LNCaP clone FGC (cell line): ENCODE results near the gene NDRG4.

Experiments
- DNase-seq: peaks from one replicate; pipeline ENCODE4 v3.0.0-alpha.2; 2011; ENCODE audit warnings: low read depth
- H3K4me3 ChIP-seq: 2 replicates; pipeline ENCODE4 v1.5.1; 2011; ENCODE audit warnings: mild to moderate bottlenecking, low read depth, low read length, control low read depth
- TF ChIP-seq, protein P1 (sequence below): IDR thresholded peaks from 2 replicates; pipeline ENCODE4 v1.5.1; 2012; ENCODE audit warnings: mild to moderate bottlenecking; ENCODE audit not compliant: control insufficient read depth, insufficient read depth; ENCODE audit errors: extremely low read depth

The NDRG4 gene

GRCh38 chr16:58494981-58495520 is 4.9 kb upstream of the NDRG4 start:
- DNase-seq: peak; percentile 78
- TF ChIP-seq, protein P1, sequence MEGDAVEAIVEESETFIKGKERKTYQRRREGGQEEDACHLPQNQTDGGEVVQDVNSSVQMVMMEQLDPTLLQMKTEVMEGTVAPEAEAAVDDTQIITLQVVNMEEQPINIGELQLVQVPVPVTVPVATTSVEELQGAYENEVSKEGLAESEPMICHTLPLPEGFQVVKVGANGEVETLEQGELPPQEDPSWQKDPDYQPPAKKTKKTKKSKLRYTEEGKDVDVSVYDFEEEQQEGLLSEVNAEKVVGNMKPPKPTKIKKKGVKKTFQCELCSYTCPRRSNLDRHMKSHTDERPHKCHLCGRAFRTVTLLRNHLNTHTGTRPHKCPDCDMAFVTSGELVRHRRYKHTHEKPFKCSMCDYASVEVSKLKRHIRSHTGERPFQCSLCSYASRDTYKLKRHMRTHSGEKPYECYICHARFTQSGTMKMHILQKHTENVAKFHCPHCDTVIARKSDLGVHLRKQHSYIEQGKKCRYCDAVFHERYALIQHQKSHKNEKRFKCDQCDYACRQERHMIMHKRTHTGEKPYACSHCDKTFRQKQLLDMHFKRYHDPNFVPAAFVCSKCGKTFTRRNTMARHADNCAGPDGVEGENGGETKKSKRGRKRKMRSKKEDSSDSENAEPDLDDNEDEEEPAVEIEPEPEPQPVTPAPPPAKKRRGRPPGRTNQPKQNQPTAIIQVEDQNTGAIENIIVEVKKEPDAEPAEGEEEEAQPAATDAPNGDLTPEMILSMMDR: peak; percentile 47
- H3K4me3 ChIP-seq: no peak overlapping the region

GRCh38 chr16:58495521-58496331 is 4.2 kb upstream of the NDRG4 start:
- no peak overlapping the region for H3K4me3 ChIP-seq
- TF ChIP-seq, protein P1: no peak
- DNase-seq: no peak

DNA sequence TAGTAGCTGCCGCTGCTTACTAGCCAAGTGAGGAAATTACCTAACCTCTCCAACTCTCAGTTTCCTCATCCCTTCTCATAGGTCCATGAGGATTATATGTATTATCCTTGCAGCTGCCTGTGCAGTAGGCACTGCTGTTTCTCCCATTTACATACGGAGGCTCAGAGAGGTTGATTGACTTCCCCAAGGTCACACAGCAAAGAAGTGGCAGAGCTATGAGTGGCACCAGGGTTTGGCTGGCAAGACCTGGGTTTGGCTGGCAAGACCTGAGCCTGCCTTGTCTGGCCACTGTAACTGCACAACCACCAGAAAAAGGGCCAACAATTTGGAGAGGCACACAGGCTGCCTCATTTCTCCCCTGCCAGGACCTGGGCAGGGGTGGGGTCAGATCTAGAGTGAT is 2.5 kb upstream of the NDRG4 start:
- no peak for DNase-seq
- TF ChIP-seq, protein P1: no peak
- no peak overlapping the region for H3K4me3 ChIP-seq

DNA sequence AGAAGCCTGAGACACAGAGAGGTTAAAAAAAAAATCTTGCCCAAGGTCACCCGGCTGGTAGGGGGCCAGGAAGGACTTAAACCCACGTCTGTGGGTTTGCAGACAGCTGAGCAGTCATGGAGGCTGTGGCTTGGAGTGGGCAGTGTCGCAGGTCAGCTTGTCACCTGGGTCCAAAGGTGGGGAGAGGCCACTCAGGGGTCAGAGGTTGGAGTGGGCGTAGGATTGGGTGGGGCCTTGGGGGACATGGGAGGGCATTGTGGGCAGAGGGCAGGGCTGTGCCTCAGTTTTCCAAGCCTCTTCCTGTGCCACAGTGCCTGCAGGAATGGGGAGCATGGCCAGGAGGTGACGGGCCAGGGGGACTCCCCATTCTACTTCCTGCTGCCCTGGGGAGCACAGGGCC is 2.0 kb upstream of the NDRG4 start:
- TF ChIP-seq, protein P1: no peak

DNA sequence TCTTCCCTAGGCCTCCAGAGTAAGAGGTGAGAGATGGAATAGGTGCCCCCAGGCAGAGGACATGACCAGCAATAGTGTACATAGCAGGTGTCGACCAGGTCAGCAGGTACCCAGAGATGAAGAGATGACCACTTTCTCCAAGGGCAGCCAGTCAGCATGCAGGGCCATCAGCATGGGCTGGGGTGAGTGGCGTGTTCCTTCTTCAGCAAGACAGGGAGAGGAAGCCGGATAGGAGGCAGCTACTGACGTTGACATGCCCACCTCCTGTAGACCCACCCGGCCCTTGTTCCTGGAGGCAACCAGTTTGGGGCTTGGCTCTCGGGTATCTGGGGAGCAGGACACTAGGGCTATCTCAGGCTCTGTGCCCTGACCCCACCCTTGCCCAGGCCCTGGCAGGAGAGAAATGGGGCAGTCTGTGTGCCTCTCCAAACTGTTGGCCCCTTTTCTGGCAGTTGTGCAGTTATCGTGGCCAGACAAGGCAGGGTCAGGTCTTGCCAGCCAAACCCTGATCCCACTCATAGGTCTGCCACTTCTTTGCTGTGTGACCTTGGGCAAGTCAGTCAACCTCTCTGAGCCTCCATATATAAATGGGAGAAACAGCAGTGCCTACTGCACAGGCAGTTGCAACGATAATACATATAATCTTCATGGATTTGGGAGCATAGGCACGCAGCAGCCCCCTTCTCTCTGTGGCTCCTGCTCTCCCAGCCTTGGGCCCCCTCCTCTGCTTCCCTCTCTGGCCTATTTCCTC is 1.4 kb upstream of the NDRG4 start:
- no peak overlapping the region for H3K4me3 ChIP-seq
- TF ChIP-seq, protein P1: no peak
- no peak for DNase-seq

More for the DNA sequence above, 2.0 kb upstream of the NDRG4 start:
- no peak overlapping the region for H3K4me3 ChIP-seq
- DNase-seq: no peak

DNA sequence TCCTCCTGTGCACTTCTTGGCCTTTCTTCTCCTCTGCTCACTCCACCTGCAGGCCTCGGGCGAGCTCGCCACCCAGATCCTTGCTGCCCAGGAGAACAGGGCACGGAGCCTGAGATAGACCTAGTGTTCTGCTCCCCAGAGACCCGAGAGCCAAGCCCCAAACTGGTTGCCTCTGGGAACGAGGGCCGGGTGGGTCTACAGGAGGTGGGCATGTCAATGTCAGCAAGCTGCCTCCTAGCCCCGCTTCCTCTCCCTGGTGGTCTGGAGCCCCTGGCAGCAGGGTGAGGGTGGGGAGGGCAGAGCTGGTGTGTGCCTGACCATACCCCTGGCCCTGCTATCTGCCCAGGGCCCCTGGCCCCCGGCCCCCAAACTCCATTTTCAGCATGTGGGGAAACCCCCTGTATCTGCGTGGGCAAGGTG is 841 bp upstream of the NDRG4 start:
- H3K4me3 ChIP-seq: no peak overlapping the region
- no peak for DNase-seq
- TF ChIP-seq, protein P1: no peak
